GM21619 (cell line): ENCODE measurements around the gene ACBD4.

ENCODE experiments used
- ATAC-seq: cut with Tn5 transposase; IDR thresholded peaks from one replicate; pipeline ENCODE4 v1.9.1; 2021; ENCODE audit not compliant: unreplicated experiment

ACBD4 gene

GRCh38 chr17:45135192-45135977 is at the start of gene ACBD4:
TSS of gene ACBD4 (plus strand) at chr17:45135687. CDS start at chr17:45136145, 458 bp downstream.
- ATAC-seq = peak; percentile 76

GRCh38 chr17:45086391-45086790 is 49.1 kb upstream of the ACBD4 start:
- no peak for ATAC-seq

GRCh38 chr17:45086865-45087503 is 48.5 kb upstream of the ACBD4 start:
- no peak for ATAC-seq

GRCh38 chr17:45087504-45087975 is 47.9 kb upstream of the ACBD4 start:
- no peak for ATAC-seq

GRCh38 chr17:45087978-45088377 is 47.5 kb upstream of the ACBD4 start:
- no peak for ATAC-seq

- no peak for ATAC-seq
Observed at GRCh38 chr17:45088741-45089140, 46.7 kb upstream of the ACBD4 start.

- no peak for ATAC-seq
Observed at GRCh38 chr17:45090711-45091110, 44.8 kb upstream of the ACBD4 start.

- ATAC-seq = no peak
Observed at GRCh38 chr17:45091778-45092425, 43.6 kb upstream of the ACBD4 start.

- no peak for ATAC-seq
Observed at GRCh38 chr17:45092911-45093430, 42.5 kb upstream of the ACBD4 start.

- no peak for ATAC-seq
Observed at GRCh38 chr17:45093444-45094110, 41.9 kb upstream of the ACBD4 start.

GRCh38 chr17:45096141-45096540 is 39.3 kb upstream of the ACBD4 start:
- no peak for ATAC-seq

- ATAC-seq = no peak
Observed at GRCh38 chr17:45096926-45097325, 38.6 kb upstream of the ACBD4 start.

GRCh38 chr17:45098081-45098868 is 37.2 kb upstream of the ACBD4 start:
- ATAC-seq = no peak

GRCh38 chr17:45098869-45099616 is 36.4 kb upstream of the ACBD4 start:
- no peak for ATAC-seq

- no peak for ATAC-seq
Observed at GRCh38 chr17:45101546-45101882, 34.0 kb upstream of the ACBD4 start.

- ATAC-seq = no peak
Observed at GRCh38 chr17:45101883-45102811, 33.3 kb upstream of the ACBD4 start.

GRCh38 chr17:45102856-45103255 is 32.6 kb upstream of the ACBD4 start:
- no peak for ATAC-seq

GRCh38 chr17:45103269-45103795 is 32.2 kb upstream of the ACBD4 start:
- ATAC-seq = no peak
